HepG2 (cell line): ENCODE data around the gene NFXL1. TPM values are rescaled to one million over a fixed set of nuclear protein-coding genes. Genes with fewer than 3 reads are reported as not detected.
A peak's percentile ranks its signal among the peaks of the same experiment; 100 is the strongest.

ENCODE experiments used
- ATAC-seq: fragments of 200-7000 bp; cut with Tn5 transposase; 3 replicates; pipeline ENCODE4 v1.9.1; 2020; ENCODE audit warnings: mild to moderate bottlenecking, moderate library complexity
- BruUV-seq: library from RNA; stranded (reverse); fragments of 400-500 nt; replicated peaks from 2 replicates; lab custom pipeline; 2021; lab: Mats Ljungman, UMichigan
- CTCF ChIA-PET: fragments of 300-600 bp; formaldehyde crosslinking; extraction: SDS; loops from one replicate; lab custom pipeline; 2021; ENCODE audit warnings: low total read pairs, inconsistent platforms, low intra/inter-chr PET ratio; lab: Yijun Ruan, JAX
- POLR2A ChIA-PET: fragments of 350-600 bp; sonication (Branson Sonifier 250); formaldehyde crosslinking; loops from one replicate; lab custom pipeline; 2020; ENCODE audit warnings: antibody characterized with exemption, inconsistent platforms; lab: Yijun Ruan, JAX
- DNase-seq: peaks from one replicate; pipeline ENCODE4 v3.0.0-alpha.2; 2015; ENCODE audit warnings: low spot score
- FAIRE-seq: peaks from 3 replicates; lab custom pipeline; 2011; peaks lifted over from hg19 to GRCh38; lab: Jason Lieb, UNC
- H2AFZ ChIP-seq: one replicate; pipeline ENCODE4 v1.6.1; 2011; ENCODE audit warnings: low read length, inconsistent platforms
- H3K27ac ChIP-seq: fragments of 300-600 bp; 3 replicates; pipeline ENCODE4 v1.8.0; 2011; ENCODE audit warnings: mixed run types, mild to moderate bottlenecking, mixed read lengths, low read length, inconsistent platforms; ENCODE audit not compliant: insufficient read depth; ENCODE audit errors: extremely low read length
- H3K27me3 ChIP-seq, 2 experiments: fragments of 200-600 bp in 1 of 2; 2 replicates in 1 of 2; 3 replicates in 1 of 2; pipeline versions ENCODE4 v1.6.0 to v1.8.0; 2011; ENCODE audit warnings: low read length in 2 of 2, mild to moderate bottlenecking in 2 of 2, moderate library complexity in 2 of 2, inconsistent platforms in 1 of 2; ENCODE audit not compliant: insufficient read depth in 2 of 2, control insufficient read depth in 1 of 2
- H3K36me3 ChIP-seq, 2 experiments: fragments of 200-600 bp in 1 of 2; replicated peaks in 1 of 2; 2 replicates in 1 of 2; 3 replicates in 1 of 2; pipeline versions ENCODE4 v1.5.1 to v1.8.0; 2011; ENCODE audit warnings: low read length in 2 of 2, inconsistent platforms in 1 of 2; ENCODE audit not compliant: insufficient read depth in 2 of 2, control insufficient read depth in 1 of 2
- H3K4me1 ChIP-seq: 2 replicates; pipeline ENCODE4 v1.5.1; 2012; ENCODE audit warnings: low read length, inconsistent platforms; ENCODE audit not compliant: insufficient read depth
- H3K4me2 ChIP-seq: 2 replicates; pipeline ENCODE4 v1.6.0; 2011; ENCODE audit warnings: low read depth, low read length, inconsistent platforms
- H3K4me3 ChIP-seq, 3 experiments: fragments of 200-600 bp in 1 of 3; sonication (generic), shearing (Covaris generic) in 1 of 3; replicated peaks in 1 of 3; 2 replicates each; pipeline ENCODE4 v1.5.1; 2011 to 2016; ENCODE audit warnings: low read length in 3 of 3, inconsistent platforms in 2 of 3, low read depth in 2 of 3, mild to moderate bottlenecking in 2 of 3, control low read depth in 1 of 3, mixed read lengths in 1 of 3; ENCODE audit not compliant: insufficient read depth in 1 of 3
- H3K79me2 ChIP-seq: one replicate; pipeline ENCODE4 v1.6.1; 2011; ENCODE audit warnings: low read length, inconsistent platforms; ENCODE audit not compliant: insufficient read depth
- H3K9ac ChIP-seq: 2 replicates; pipeline ENCODE4 v1.6.0; 2011; ENCODE audit warnings: mild to moderate bottlenecking, low read depth, low read length, inconsistent platforms; ENCODE audit not compliant: insufficient read depth
- H3K9me3 ChIP-seq: 2 replicates; pipeline ENCODE4 v1.5.1; 2012; ENCODE audit warnings: mild to moderate bottlenecking, low read length
- H4K20me1 ChIP-seq: 2 replicates; pipeline ENCODE4 v1.6.0; 2011; ENCODE audit warnings: inconsistent platforms, mild to moderate bottlenecking, low read length, moderate library complexity; ENCODE audit not compliant: insufficient read depth
- AHR ChIP-seq: IDR thresholded peaks from 2 replicates; pipeline ENCODE4 v1.6.1; 2018; ENCODE audit warnings: missing genetic modification reagents, missing compliant biosample characterization
- FOXA1 ChIP-seq, 2 experiments: fragments of 450-650 bp in 1 of 2; sonication (generic) in 1 of 2; formaldehyde crosslinking in 1 of 2; IDR thresholded peaks; 2 replicates each; pipeline versions ENCODE4 v1.4.0 to v1.6.1; 2016 to 2020; ENCODE audit warnings: missing genetic modification reagents in 1 of 2
- HNRNPK ChIP-seq: fragments of 200-400 bp; formaldehyde crosslinking; IDR thresholded peaks from 2 replicates; pipeline ENCODE4 v1.6.1; 2018; ENCODE audit warnings: low read length, low read depth, moderate library complexity, mild to moderate bottlenecking; ENCODE audit not compliant: poor library complexity, severe bottlenecking
- MTA1 ChIP-seq: sonication (generic); formaldehyde crosslinking; IDR thresholded peaks from 2 replicates; pipeline ENCODE4 v1.4.0; 2020; ENCODE audit warnings: missing genetic modification reagents, mild to moderate bottlenecking, borderline replicate concordance
- NR1H2 ChIP-seq: sonication (generic); formaldehyde crosslinking; IDR thresholded peaks from 2 replicates; pipeline ENCODE4 v1.8.1; 2022; ENCODE audit warnings: low read depth, missing genetic modification reagents, borderline replicate concordance
- PAF1 ChIP-seq: IDR thresholded peaks from 2 replicates; pipeline ENCODE4 v1.6.1; 2016; ENCODE audit warnings: missing genetic modification reagents, missing compliant biosample characterization
- PHB2 ChIP-seq: fragments of 450-650 bp; IDR thresholded peaks from 2 replicates; pipeline ENCODE4 v1.6.1; 2018; ENCODE audit not compliant: partially characterized antibody
- RFXAP ChIP-seq: sonication (generic); formaldehyde crosslinking; IDR thresholded peaks from 2 replicates; pipeline ENCODE4 v1.4.0; 2020; ENCODE audit warnings: missing genetic modification reagents, borderline replicate concordance
- ZBTB20 ChIP-seq: sonication (generic); formaldehyde crosslinking; IDR thresholded peaks from 2 replicates; pipeline ENCODE4 v1.8.1; 2023; ENCODE audit warnings: missing genetic modification reagents, low read depth, mild to moderate bottlenecking, borderline replicate concordance
- ZNF264 ChIP-seq: sonication (generic); formaldehyde crosslinking; IDR thresholded peaks from 2 replicates; pipeline ENCODE4 v1.4.0; 2020; ENCODE audit warnings: missing genetic modification reagents
- WGBS: methylation state at CpG from one replicate; pipeline ENCODE4 v1.1.6; 2017; ENCODE audit warnings: low lambda C conversion rate; 5-methylcytosine and 5-hydroxymethylcytosine counted together
- in situ Hi-C: cut with HindIII; loops from 2 replicates; pipeline ENCODE4 v1.10.0; 2017; ENCODE audit warnings: low pct_unique_long_range_greater_than_20kb; ENCODE audit not compliant: extremely low pct_ligation_motif_present
- intact Hi-C: fragments of 100-400 bp; cut with micrococcal nuclease; formaldehyde crosslinking; loops from one replicate; pipeline ENCODE4 v1.10.0; 2022; ENCODE audit not compliant: unreplicated experiment
- polyA plus RNA-seq, 8 experiments: library from polyadenylated mRNA; depleted of rRNA in 3 of 8; stranded (reverse) in 7 of 8; unstranded in 1 of 8; fragments of >200 nt; fragmentation: Illumina TruSeq in 4 of 8; extraction: Trizol in 4 of 8; gene quantifications; 2 replicates each; pipeline versions ENCODE4 v1.2.1 to v1.2.3, GENCODE V29; 2011 to 2016; ENCODE audit warnings: low read depth in 4 of 8, missing spikeins in 1 of 8, mixed read lengths in 1 of 8; ENCODE audit not compliant: insufficient read depth in 1 of 8
- total RNA-seq, 5 experiments: library from RNA; depleted of rRNA; stranded (reverse); fragments of >200 nt; fragmentation: Illumina TruSeq; extraction: Trizol; gene quantifications; 2 replicates each; pipeline ENCODE4 v1.2.3, GENCODE V29; 2016; ENCODE audit warnings: low read depth in 1 of 5
- TF ChIP-seq, protein P1 (sequence below): sonication (generic); formaldehyde crosslinking; IDR thresholded peaks from 2 replicates; pipeline ENCODE4 v1.9.0; 2021; ENCODE audit warnings: missing genetic modification reagents, borderline replicate concordance
- TF ChIP-seq, protein P2 (sequence below): sonication (generic); formaldehyde crosslinking; IDR thresholded peaks from 2 replicates; pipeline ENCODE4 v1.4.0; 2020; ENCODE audit warnings: mild to moderate bottlenecking, missing genetic modification reagents
- TF ChIP-seq, protein P3 (sequence below): sonication (generic); formaldehyde crosslinking; IDR thresholded peaks from 2 replicates; pipeline ENCODE4 v1.4.0; 2020; ENCODE audit warnings: missing genetic modification reagents

The NFXL1 gene
- total and polyA plus RNA-seq, 2 of the 13 experiments (the other 11 are each of a cell fraction or from before 2014, with no cell fraction given), result 12.0 to 18.6 TPM

DNA sequence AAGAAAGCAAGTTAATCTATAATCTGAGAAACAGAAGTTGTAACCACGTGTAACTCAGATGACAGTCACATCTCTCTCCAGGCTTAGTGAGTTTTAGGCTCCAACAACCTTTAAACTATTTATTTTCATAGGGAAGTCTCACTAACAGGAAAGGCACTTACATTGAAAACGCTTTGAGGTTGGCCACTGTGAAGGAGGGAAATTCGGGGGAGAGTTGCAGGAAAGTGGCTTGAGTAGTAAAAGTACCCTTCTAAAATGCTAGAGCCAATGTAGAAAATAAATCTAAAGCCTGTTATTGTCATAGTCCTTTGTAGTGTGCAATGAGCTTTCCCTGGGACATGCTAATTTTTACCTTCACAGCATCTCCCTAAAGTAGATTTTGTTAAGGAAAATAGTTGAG is 995 bp upstream of the NFXL1 start:
- Histone ChIP-seq H3K27ac (no peak overlapping the region), H3K27me3 (no peaks in the 10 kb centered on the region; a peak in 1 of 5 replicates), H4K20me1 (peaks cover 11% of the 10 kb centered on the region; the same call in 1 of the 2 replicates), H3K4me3 (peak overlapping the region; percentile 80 to 96 (median 80); a peak in 5 of 6 replicates), H3K9me3 (no peaks in the 10 kb centered on the region), H3K4me1 (peaks cover 35% of the 10 kb centered on the region), H3K36me3 (peaks cover 0 to 5% of the 10 kb centered on the region in 2 experiments; a peak in 1 of 5 replicates), H3K79me2 (peaks cover 37% of the 10 kb centered on the region), H3K4me2 (peak overlapping the region; percentile 98), H3K9ac (peak overlapping the region; percentile 65; the same call in 1 of the 2 replicates), H2AFZ (peak overlapping the region; percentile 100)
- ATAC-seq (no peak), DNase-seq (no peak), FAIRE-seq (no peak)
- no TSS peak for BruUV-seq
- WGBS, result 7% methylated on average over 3 of the region's 3 CpGs
- TF ChIP-seq PAF1 (CRISPR knock-in tag), result no peak
- TF ChIP-seq, protein P1, sequence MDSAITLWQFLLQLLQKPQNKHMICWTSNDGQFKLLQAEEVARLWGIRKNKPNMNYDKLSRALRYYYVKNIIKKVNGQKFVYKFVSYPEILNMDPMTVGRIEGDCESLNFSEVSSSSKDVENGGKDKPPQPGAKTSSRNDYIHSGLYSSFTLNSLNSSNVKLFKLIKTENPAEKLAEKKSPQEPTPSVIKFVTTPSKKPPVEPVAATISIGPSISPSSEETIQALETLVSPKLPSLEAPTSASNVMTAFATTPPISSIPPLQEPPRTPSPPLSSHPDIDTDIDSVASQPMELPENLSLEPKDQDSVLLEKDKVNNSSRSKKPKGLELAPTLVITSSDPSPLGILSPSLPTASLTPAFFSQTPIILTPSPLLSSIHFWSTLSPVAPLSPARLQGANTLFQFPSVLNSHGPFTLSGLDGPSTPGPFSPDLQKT (CRISPR knock-in tag), result no peak
- TF ChIP-seq HNRNPK, result no peak
- TF ChIP-seq NR1H2, result no peak
- TF ChIP-seq, protein P2, sequence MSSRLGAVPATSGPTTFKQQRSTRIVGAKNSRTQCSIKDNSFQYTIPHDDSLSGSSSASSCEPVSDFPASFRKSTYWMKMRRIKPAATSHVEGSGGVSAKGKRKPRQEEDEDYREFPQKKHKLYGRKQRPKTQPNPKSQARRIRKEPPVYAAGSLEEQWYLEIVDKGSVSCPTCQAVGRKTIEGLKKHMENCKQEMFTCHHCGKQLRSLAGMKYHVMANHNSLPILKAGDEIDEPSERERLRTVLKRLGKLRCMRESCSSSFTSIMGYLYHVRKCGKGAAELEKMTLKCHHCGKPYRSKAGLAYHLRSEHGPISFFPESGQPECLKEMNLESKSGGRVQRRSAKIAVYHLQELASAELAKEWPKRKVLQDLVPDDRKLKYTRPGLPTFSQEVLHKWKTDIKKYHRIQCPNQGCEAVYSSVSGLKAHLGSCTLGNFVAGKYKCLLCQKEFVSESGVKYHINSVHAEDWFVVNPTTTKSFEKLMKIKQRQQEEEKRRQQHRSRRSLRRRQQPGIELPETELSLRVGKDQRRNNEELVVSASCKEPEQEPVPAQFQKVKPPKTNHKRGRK (CRISPR knock-in tag), result no peak
- no peak for TF ChIP-seq RFXAP (CRISPR knock-in tag)
- TF ChIP-seq MTA1 (CRISPR knock-in tag), result no peak
- no peak for TF ChIP-seq AHR
- no peak for TF ChIP-seq ZBTB20 (CRISPR knock-in tag)
- no peak for TF ChIP-seq FOXA1 (IDR thresholded peaks at IDR 0.05)
- TF ChIP-seq FOXA1 (CRISPR knock-in tag; IDR thresholded peaks at IDR 0.05), result no peak
- TF ChIP-seq ZNF264, result no peak
- TF ChIP-seq, protein P3, sequence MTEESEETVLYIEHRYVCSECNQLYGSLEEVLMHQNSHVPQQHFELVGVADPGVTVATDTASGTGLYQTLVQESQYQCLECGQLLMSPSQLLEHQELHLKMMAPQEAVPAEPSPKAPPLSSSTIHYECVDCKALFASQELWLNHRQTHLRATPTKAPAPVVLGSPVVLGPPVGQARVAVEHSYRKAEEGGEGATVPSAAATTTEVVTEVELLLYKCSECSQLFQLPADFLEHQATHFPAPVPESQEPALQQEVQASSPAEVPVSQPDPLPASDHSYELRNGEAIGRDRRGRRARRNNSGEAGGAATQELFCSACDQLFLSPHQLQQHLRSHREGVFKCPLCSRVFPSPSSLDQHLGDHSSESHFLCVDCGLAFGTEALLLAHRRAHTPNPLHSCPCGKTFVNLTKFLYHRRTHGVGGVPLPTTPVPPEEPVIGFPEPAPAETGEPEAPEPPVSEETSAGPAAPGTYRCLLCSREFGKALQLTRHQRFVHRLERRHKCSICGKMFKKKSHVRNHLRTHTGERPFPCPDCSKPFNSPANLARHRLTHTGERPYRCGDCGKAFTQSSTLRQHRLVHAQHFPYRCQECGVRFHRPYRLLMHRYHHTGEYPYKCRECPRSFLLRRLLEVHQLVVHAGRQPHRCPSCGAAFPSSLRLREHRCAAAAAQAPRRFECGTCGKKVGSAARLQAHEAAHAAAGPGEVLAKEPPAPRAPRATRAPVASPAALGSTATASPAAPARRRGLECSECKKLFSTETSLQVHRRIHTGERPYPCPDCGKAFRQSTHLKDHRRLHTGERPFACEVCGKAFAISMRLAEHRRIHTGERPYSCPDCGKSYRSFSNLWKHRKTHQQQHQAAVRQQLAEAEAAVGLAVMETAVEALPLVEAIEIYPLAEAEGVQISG (CRISPR knock-in tag), result no peak
- TF ChIP-seq PHB2, result no peak
- ChIA-PET POLR2A (no interaction called here), CTCF (no interaction called here)
- intact Hi-C loops, result no loop called here
- in situ Hi-C loops, result no loop called here
